ENCODE results near the gene FALEC. TPM values are rescaled to one million over a fixed set of nuclear protein-coding genes. Genes with fewer than 3 reads are reported as not detected.

FALEC gene
- total RNA-seq, 1 donor from 2014 or later: not detected

DNA sequence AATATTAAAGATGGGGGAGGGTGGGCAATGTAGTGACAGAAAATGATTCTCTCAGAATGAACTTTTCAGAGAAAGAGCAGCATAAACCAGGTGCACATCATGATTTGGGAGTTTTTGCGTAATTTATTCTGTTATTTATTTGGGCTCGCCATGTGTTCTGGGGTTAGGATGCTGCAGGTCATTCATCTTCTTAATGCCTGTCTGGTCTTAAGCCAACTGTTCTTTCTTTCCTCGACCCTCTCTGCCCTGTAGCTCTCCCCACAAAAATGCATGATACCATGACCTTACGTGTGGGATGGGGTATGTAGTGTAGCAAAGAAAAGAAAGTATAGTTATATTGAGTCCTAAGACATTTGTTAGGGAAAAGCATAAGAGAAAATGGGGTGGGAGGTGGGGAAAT is 40.7 kb upstream of the FALEC start:
- Mint-ChIP-seq H3K4me1 (ENCODE audit: low read depth) (no peaks in the 10 kb centered on the region), H3K9me3 (ENCODE audit: low read depth) (no peaks in the 10 kb centered on the region), H3K27me3 (ENCODE audit: low read depth) (no peaks in the 10 kb centered on the region), H3K27ac (ENCODE audit: unreplicated experiment) (no peak overlapping the region), H3K36me3 (ENCODE audit: low read depth) (peaks cover 29% of the 10 kb centered on the region), H3K4me3 (ENCODE audit: unreplicated experiment) (no peak overlapping the region)
- TF ChIP-seq, protein P1, sequence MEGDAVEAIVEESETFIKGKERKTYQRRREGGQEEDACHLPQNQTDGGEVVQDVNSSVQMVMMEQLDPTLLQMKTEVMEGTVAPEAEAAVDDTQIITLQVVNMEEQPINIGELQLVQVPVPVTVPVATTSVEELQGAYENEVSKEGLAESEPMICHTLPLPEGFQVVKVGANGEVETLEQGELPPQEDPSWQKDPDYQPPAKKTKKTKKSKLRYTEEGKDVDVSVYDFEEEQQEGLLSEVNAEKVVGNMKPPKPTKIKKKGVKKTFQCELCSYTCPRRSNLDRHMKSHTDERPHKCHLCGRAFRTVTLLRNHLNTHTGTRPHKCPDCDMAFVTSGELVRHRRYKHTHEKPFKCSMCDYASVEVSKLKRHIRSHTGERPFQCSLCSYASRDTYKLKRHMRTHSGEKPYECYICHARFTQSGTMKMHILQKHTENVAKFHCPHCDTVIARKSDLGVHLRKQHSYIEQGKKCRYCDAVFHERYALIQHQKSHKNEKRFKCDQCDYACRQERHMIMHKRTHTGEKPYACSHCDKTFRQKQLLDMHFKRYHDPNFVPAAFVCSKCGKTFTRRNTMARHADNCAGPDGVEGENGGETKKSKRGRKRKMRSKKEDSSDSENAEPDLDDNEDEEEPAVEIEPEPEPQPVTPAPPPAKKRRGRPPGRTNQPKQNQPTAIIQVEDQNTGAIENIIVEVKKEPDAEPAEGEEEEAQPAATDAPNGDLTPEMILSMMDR (IDR thresholded peaks at IDR 0.05): no peak
- DNase-seq (ENCODE audit: low spot score): no peak

DNA sequence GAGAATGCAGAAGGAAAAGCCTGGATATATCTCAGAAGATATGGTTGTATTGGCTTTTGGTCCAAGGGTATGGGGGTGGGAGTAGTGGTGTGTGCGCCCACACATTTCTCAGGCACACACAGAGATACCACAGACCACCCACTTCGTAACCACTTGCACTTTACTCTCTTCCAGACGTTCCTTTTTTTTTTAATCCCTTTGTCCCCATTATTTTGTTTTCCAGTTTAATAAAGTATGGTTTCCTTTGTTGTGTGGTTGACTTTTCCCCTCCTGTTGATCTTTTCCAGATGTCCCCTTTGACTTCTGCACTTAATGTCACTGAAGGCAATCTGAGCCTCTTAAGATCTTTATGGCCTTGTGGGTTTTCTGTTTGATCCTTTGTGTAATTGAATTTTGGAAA is 38.8 kb upstream of the FALEC start:
- no peaks in the 10 kb centered on the region for H3K27me3 Mint-ChIP-seq (ENCODE audit: low read depth)
- H3K4me3 Mint-ChIP-seq (ENCODE audit: unreplicated experiment): no peak overlapping the region
- DNase-seq (ENCODE audit: low spot score): no peak
- peaks cover 12% of the 10 kb centered on the region for H3K36me3 Mint-ChIP-seq (ENCODE audit: low read depth)
- no peaks in the 10 kb centered on the region for H3K9me3 Mint-ChIP-seq (ENCODE audit: low read depth)
- TF ChIP-seq, protein P1 (IDR thresholded peaks at IDR 0.05): no peak
- H3K4me1 Mint-ChIP-seq (ENCODE audit: low read depth): no peaks in the 10 kb centered on the region
- no peak overlapping the region for H3K27ac Mint-ChIP-seq (ENCODE audit: unreplicated experiment)

DNA sequence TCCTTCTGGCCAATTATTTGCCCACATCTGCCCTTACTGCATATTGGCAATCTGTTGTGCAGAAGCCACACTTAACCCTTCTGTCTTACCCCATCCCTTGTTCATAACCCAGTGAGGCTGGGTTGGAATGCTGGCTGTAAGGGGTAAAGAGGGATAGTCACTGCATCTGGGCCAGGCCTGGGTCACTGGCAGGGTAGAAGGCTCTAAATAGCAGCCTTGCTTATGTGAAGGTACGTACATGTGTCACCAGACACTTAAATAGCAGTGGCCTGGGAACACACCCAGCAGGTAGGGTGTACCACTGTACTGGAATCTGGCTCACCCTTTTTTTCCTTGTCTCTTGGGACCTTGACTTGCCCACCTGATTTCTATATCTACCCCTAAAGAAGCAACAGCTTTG is 38.2 kb upstream of the FALEC start:
- Mint-ChIP-seq H3K4me3 (ENCODE audit: unreplicated experiment) (no peak overlapping the region), H3K27ac (ENCODE audit: unreplicated experiment) (no peak overlapping the region), H3K4me1 (ENCODE audit: low read depth) (no peaks in the 10 kb centered on the region), H3K36me3 (ENCODE audit: low read depth) (peaks cover 6% of the 10 kb centered on the region), H3K27me3 (ENCODE audit: low read depth) (no peaks in the 10 kb centered on the region), H3K9me3 (ENCODE audit: low read depth) (no peaks in the 10 kb centered on the region)
- TF ChIP-seq, protein P1 (IDR thresholded peaks at IDR 0.05): no peak
- DNase-seq (ENCODE audit: low spot score): no peak

DNA sequence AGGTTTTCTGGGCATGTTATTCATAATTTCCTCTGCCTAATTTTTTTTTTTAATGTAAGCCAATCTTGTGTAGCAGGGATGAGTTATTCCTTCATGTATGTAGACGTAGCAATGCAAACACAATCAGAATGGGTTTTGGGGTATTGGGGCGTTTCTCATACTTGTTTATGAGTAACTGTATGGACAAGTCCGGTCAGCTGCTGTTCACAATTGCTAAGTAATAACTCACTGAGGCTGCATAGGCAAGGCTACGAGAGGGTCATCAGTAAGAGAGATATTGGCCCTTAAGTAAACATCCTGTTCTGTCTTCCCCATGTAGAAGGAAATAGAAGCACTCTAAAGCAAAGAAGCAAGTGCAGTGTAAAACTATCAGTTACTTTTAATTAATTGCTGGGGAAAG is 37.8 kb upstream of the FALEC start:
- Mint-ChIP-seq H3K27me3 (ENCODE audit: low read depth) (no peaks in the 10 kb centered on the region), H3K4me1 (ENCODE audit: low read depth) (no peaks in the 10 kb centered on the region), H3K4me3 (ENCODE audit: unreplicated experiment) (no peak overlapping the region), H3K36me3 (ENCODE audit: low read depth) (peaks cover 2% of the 10 kb centered on the region), H3K9me3 (ENCODE audit: low read depth) (no peaks in the 10 kb centered on the region), H3K27ac (ENCODE audit: unreplicated experiment) (no peak overlapping the region)
- DNase-seq (ENCODE audit: low spot score): no peak
- TF ChIP-seq, protein P1 (IDR thresholded peaks at IDR 0.05): no peak

DNA sequence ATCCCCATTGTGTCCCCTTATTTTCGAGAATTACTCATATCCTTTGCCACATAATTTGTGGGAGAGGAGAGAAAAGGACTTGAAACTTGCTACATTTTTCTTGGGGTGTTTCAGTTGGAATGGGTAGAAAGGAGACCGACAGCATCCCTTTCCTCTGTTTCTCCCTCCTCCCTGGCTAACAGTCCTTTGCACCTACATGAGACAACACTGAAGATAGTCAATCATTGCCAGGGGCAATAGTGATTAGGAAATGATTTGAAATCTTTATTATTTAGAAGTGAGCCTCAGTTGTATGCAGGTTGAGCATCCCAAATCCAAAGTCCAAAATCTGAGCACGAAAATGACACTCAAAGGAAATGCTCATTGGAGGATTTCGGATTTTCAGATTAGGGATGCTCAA is 36.2 kb upstream of the FALEC start:
- Mint-ChIP-seq H3K4me1 (ENCODE audit: low read depth) (no peaks in the 10 kb centered on the region), H3K9me3 (ENCODE audit: low read depth) (no peaks in the 10 kb centered on the region)
- TF ChIP-seq, protein P1 (IDR thresholded peaks at IDR 0.05): no peak

More for the DNA sequence above, 36.2 kb upstream of the FALEC start:
- Mint-ChIP-seq H3K27me3 (ENCODE audit: low read depth) (no peaks in the 10 kb centered on the region), H3K4me3 (ENCODE audit: unreplicated experiment) (no peak overlapping the region), H3K36me3 (ENCODE audit: low read depth) (no peaks in the 10 kb centered on the region), H3K27ac (ENCODE audit: unreplicated experiment) (no peak overlapping the region)
- DNase-seq (ENCODE audit: low spot score): no peak
